ENCODE data around the gene ASF1A.

Gene ASF1A

GRCh38 chr6:118894425-118895260 is 691 bp downstream of the ASF1A start:
- Mint-ChIP-seq H3K4me3 (peak overlapping the region; percentile 94), H3K27ac (peak overlapping the region; percentile 96), H3K4me1 (ENCODE audit: low read depth) (peaks cover 61% of the 10 kb centered on the region), H3K36me3 (ENCODE audit: low read depth) (peaks cover 34% of the 10 kb centered on the region), H3K27me3 (no peaks in the 10 kb centered on the region), H3K9me3 (no peaks in the 10 kb centered on the region)
- DNase-seq: peak; percentile 78

- Mint-ChIP-seq H3K36me3 (ENCODE audit: low read depth) (peaks cover 38% of the 10 kb centered on the region), H3K9me3 (no peaks in the 10 kb centered on the region), H3K4me3 (peak overlapping the region; percentile 94), H3K4me1 (ENCODE audit: low read depth) (peaks cover 62% of the 10 kb centered on the region), H3K27ac (peak overlapping the region; percentile 93), H3K27me3 (no peaks in the 10 kb centered on the region)
- no peak for DNase-seq
Observed at GRCh38 chr6:118895261-118895560, 1.3 kb downstream of the ASF1A start.

- Mint-ChIP-seq H3K4me3 (peak overlapping the region; percentile 79), H3K36me3 (ENCODE audit: low read depth) (peaks cover 44% of the 10 kb centered on the region), H3K27me3 (no peaks in the 10 kb centered on the region), H3K4me1 (ENCODE audit: low read depth) (peaks cover 65% of the 10 kb centered on the region), H3K9me3 (no peaks in the 10 kb centered on the region), H3K27ac (peak overlapping the region; percentile 94)
- DNase-seq: no peak
Observed at GRCh38 chr6:118895859-118896258, 1.9 kb downstream of the ASF1A start.

GRCh38 chr6:118896339-118897136 is 2.6 kb downstream of the ASF1A start:
- no peak for DNase-seq
- H3K27ac Mint-ChIP-seq: peak overlapping the region; percentile 94
- H3K4me3 Mint-ChIP-seq: peak overlapping the region; percentile 79

GRCh38 chr6:118897386-118897785 is 3.4 kb downstream of the ASF1A start:
- H3K9me3 Mint-ChIP-seq: no peaks in the 10 kb centered on the region
- peak overlapping the region; percentile 83 for H3K27ac Mint-ChIP-seq
- peak overlapping the region; percentile 45 for H3K4me3 Mint-ChIP-seq
- H3K27me3 Mint-ChIP-seq: no peaks in the 10 kb centered on the region
- H3K36me3 Mint-ChIP-seq (ENCODE audit: low read depth): peaks cover 56% of the 10 kb centered on the region
- DNase-seq: no peak
- peaks cover 63% of the 10 kb centered on the region for H3K4me1 Mint-ChIP-seq (ENCODE audit: low read depth)

More at GRCh38 chr6:118896339-118897136, 2.6 kb downstream of the ASF1A start:
- H3K4me1 Mint-ChIP-seq (ENCODE audit: low read depth): peaks cover 65% of the 10 kb centered on the region
- H3K27me3 Mint-ChIP-seq: no peaks in the 10 kb centered on the region
- H3K36me3 Mint-ChIP-seq (ENCODE audit: low read depth): peaks cover 48% of the 10 kb centered on the region
- H3K9me3 Mint-ChIP-seq: no peaks in the 10 kb centered on the region

- Mint-ChIP-seq H3K4me1 (ENCODE audit: low read depth) (peaks cover 80% of the 10 kb centered on the region), H3K9me3 (no peaks in the 10 kb centered on the region), H3K27me3 (no peaks in the 10 kb centered on the region), H3K36me3 (ENCODE audit: low read depth) (peaks cover 69% of the 10 kb centered on the region), H3K27ac (peak overlapping the region; percentile 44), H3K4me3 (no peak overlapping the region)
- DNase-seq: no peak
Observed at GRCh38 chr6:118899948-118900347, 6.0 kb downstream of the ASF1A start.

- no peak overlapping the region for H3K4me3 Mint-ChIP-seq
- no peaks in the 10 kb centered on the region for H3K9me3 Mint-ChIP-seq
- no peaks in the 10 kb centered on the region for H3K27me3 Mint-ChIP-seq
- DNase-seq: no peak
- peaks cover 92% of the 10 kb centered on the region for H3K36me3 Mint-ChIP-seq (ENCODE audit: low read depth)
- H3K27ac Mint-ChIP-seq: peak overlapping the region; percentile 30
- peaks cover 88% of the 10 kb centered on the region for H3K4me1 Mint-ChIP-seq (ENCODE audit: low read depth)
Observed at GRCh38 chr6:118902726-118903125, 8.8 kb downstream of the ASF1A start.

GRCh38 chr6:118903138-118903537 is 9.2 kb downstream of the ASF1A start:
- no peaks in the 10 kb centered on the region for H3K9me3 Mint-ChIP-seq
- H3K27me3 Mint-ChIP-seq: no peaks in the 10 kb centered on the region
- peaks cover 86% of the 10 kb centered on the region for H3K4me1 Mint-ChIP-seq (ENCODE audit: low read depth)
- peaks cover 93% of the 10 kb centered on the region for H3K36me3 Mint-ChIP-seq (ENCODE audit: low read depth)
- DNase-seq: no peak
- H3K27ac Mint-ChIP-seq: peak overlapping the region; percentile 30
- no peak overlapping the region for H3K4me3 Mint-ChIP-seq

GRCh38 chr6:118903691-118904090 is 9.7 kb downstream of the ASF1A start:
- DNase-seq: no peak
- peaks cover 94% of the 10 kb centered on the region for H3K36me3 Mint-ChIP-seq (ENCODE audit: low read depth)
- peak overlapping the region; percentile 7 for H3K27ac Mint-ChIP-seq
- no peaks in the 10 kb centered on the region for H3K9me3 Mint-ChIP-seq
- no peaks in the 10 kb centered on the region for H3K27me3 Mint-ChIP-seq
- no peak overlapping the region for H3K4me3 Mint-ChIP-seq
- H3K4me1 Mint-ChIP-seq (ENCODE audit: low read depth): peaks cover 82% of the 10 kb centered on the region

GRCh38 chr6:118905084-118905483 is 11.1 kb downstream of the ASF1A start:
- no peak for DNase-seq
- Mint-ChIP-seq H3K27me3 (no peaks in the 10 kb centered on the region), H3K4me1 (ENCODE audit: low read depth) (peaks cover 71% of the 10 kb centered on the region), H3K36me3 (ENCODE audit: low read depth) (peaks cover 94% of the 10 kb centered on the region), H3K4me3 (no peak overlapping the region), H3K27ac (peak overlapping the region; percentile 82), H3K9me3 (no peaks in the 10 kb centered on the region)

- H3K27ac Mint-ChIP-seq: peak overlapping the region; percentile 90
- peaks cover 63% of the 10 kb centered on the region for H3K4me1 Mint-ChIP-seq (ENCODE audit: low read depth)
- DNase-seq: no peak
- H3K9me3 Mint-ChIP-seq: no peaks in the 10 kb centered on the region
- H3K36me3 Mint-ChIP-seq (ENCODE audit: low read depth): peaks cover 94% of the 10 kb centered on the region
- H3K27me3 Mint-ChIP-seq: no peaks in the 10 kb centered on the region
- H3K4me3 Mint-ChIP-seq: peak overlapping the region; percentile 18
Observed at GRCh38 chr6:118905851-118906250, 11.9 kb downstream of the ASF1A start.

GRCh38 chr6:118908441-118908840 is 14.5 kb downstream of the ASF1A start:
- Mint-ChIP-seq H3K27ac (no peak overlapping the region), H3K36me3 (ENCODE audit: low read depth) (peaks cover 90% of the 10 kb centered on the region), H3K4me3 (no peak overlapping the region), H3K27me3 (no peaks in the 10 kb centered on the region), H3K4me1 (ENCODE audit: low read depth) (peaks cover 39% of the 10 kb centered on the region), H3K9me3 (no peaks in the 10 kb centered on the region)
- DNase-seq: no peak

- no peaks in the 10 kb centered on the region for H3K9me3 Mint-ChIP-seq
- H3K36me3 Mint-ChIP-seq (ENCODE audit: low read depth): peaks cover 86% of the 10 kb centered on the region
- H3K27ac Mint-ChIP-seq: no peak overlapping the region
- no peak for DNase-seq
- H3K4me1 Mint-ChIP-seq (ENCODE audit: low read depth): peaks cover 8% of the 10 kb centered on the region
- no peak overlapping the region for H3K4me3 Mint-ChIP-seq
- no peaks in the 10 kb centered on the region for H3K27me3 Mint-ChIP-seq
Observed at GRCh38 chr6:118912646-118913045, 18.7 kb downstream of the ASF1A start.

GRCh38 chr6:118913161-118913560 is 19.2 kb downstream of the ASF1A start:
- Mint-ChIP-seq H3K4me3 (no peak overlapping the region), H3K27me3 (no peaks in the 10 kb centered on the region), H3K9me3 (no peaks in the 10 kb centered on the region), H3K27ac (peak overlapping the region; percentile 56), H3K4me1 (ENCODE audit: low read depth) (peaks cover 6% of the 10 kb centered on the region), H3K36me3 (ENCODE audit: low read depth) (peaks cover 86% of the 10 kb centered on the region)
- DNase-seq: no peak

- DNase-seq: no peak
- H3K9me3 Mint-ChIP-seq: no peaks in the 10 kb centered on the region
- H3K36me3 Mint-ChIP-seq (ENCODE audit: low read depth): peaks cover 90% of the 10 kb centered on the region
- H3K4me1 Mint-ChIP-seq (ENCODE audit: low read depth): peaks cover 3% of the 10 kb centered on the region
- no peak overlapping the region for H3K4me3 Mint-ChIP-seq
- no peaks in the 10 kb centered on the region for H3K27me3 Mint-ChIP-seq
- peak overlapping the region; percentile 3 for H3K27ac Mint-ChIP-seq
Observed at GRCh38 chr6:118914598-118914997, 20.6 kb downstream of the ASF1A start.
